AG04449 (cell line): ENCODE results near the gene PAK5.

Experiments used
- CTCF ChIA-PET: fragments of 350-600 bp; formaldehyde crosslinking; extraction: SDS; loops from one replicate; lab custom pipeline; 2021; ENCODE audit warnings: antibody characterized with exemption; lab: Yijun Ruan, JAX
- POLR2A ChIA-PET: fragments of 400-600, 350-600 bp; formaldehyde crosslinking; extraction: SDS; loops from one replicate; lab custom pipeline; 2020; ENCODE audit warnings: antibody characterized with exemption, inconsistent platforms; lab: Yijun Ruan, JAX
- DNase-seq: peaks from one replicate; pipeline ENCODE4 v3.0.0-alpha.2; 2010; ENCODE audit warnings: low read depth, low spot score
- H3K4me3 ChIP-seq: 2 replicates; pipeline ENCODE4 v1.5.1; 2011; ENCODE audit warnings: low read depth, mild to moderate bottlenecking, control low read depth, low read length
- TF ChIP-seq, protein P1 (sequence below): IDR thresholded peaks from one replicate; pipeline ENCODE4 v1.5.1; 2011; ENCODE audit warnings: mild to moderate bottlenecking, moderate library complexity, low read length, control low read depth, inconsistent platforms; ENCODE audit not compliant: insufficient read depth; ENCODE audit errors: missing control alignments

The PAK5 gene

GRCh38 chr20:9578594-9578993, 260.3 kb downstream of the PAK5 start:
- no peak for DNase-seq
- CTCF ChIA-PET = no interaction called here
- H3K4me3 ChIP-seq = no peak overlapping the region
- POLR2A ChIA-PET = no interaction called here
- TF ChIP-seq, protein P1, sequence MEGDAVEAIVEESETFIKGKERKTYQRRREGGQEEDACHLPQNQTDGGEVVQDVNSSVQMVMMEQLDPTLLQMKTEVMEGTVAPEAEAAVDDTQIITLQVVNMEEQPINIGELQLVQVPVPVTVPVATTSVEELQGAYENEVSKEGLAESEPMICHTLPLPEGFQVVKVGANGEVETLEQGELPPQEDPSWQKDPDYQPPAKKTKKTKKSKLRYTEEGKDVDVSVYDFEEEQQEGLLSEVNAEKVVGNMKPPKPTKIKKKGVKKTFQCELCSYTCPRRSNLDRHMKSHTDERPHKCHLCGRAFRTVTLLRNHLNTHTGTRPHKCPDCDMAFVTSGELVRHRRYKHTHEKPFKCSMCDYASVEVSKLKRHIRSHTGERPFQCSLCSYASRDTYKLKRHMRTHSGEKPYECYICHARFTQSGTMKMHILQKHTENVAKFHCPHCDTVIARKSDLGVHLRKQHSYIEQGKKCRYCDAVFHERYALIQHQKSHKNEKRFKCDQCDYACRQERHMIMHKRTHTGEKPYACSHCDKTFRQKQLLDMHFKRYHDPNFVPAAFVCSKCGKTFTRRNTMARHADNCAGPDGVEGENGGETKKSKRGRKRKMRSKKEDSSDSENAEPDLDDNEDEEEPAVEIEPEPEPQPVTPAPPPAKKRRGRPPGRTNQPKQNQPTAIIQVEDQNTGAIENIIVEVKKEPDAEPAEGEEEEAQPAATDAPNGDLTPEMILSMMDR = no peak

- no peak for DNase-seq
- CTCF ChIA-PET = no interaction called here
- no peak overlapping the region for H3K4me3 ChIP-seq
- POLR2A ChIA-PET = no interaction called here
- TF ChIP-seq, protein P1 = no peak
These were observed 261.5 kb downstream of the PAK5 start for GRCh38 chr20:9577397-9577796.

GRCh38 chr20:9576695-9577094, 262.2 kb downstream of the PAK5 start:
- POLR2A ChIA-PET = interaction anchor here (0.6 kb wide), 1 partner anchor 285 kb away, joined by 4 read pairs; no protein-coding TSS in a partner anchor
- no peak for DNase-seq
- CTCF ChIA-PET = no interaction called here
- TF ChIP-seq, protein P1 = no peak
- no peak overlapping the region for H3K4me3 ChIP-seq

- ChIA-PET CTCF (no interaction called here), POLR2A (no interaction called here)
- TF ChIP-seq, protein P1 = no peak
- H3K4me3 ChIP-seq = no peak overlapping the region
- DNase-seq = no peak
These were observed 263.0 kb downstream of the PAK5 start for GRCh38 chr20:9575836-9576235.

DNA sequence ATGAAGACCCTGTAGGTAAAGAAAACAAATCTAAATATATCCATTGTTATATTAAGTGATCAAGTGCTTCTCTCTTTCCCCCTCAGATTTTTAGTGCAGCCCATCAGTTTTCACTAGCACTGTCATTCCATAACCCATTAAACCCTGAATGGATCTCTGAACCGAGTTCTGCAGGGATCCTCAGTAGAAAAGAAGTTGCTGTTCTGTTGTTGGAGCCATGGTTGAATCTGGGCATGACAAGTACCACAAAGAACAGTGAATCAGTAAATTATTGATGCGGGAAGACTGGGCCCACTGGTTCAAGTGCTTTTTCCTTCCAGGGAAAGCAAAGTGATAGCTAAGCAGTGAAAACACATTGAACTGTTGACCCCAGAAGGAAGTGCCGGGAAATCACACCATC, 264.1 kb downstream of the PAK5 start:
- POLR2A ChIA-PET = no interaction called here
- CTCF ChIA-PET = no interaction called here
- DNase-seq = no peak
- no peak overlapping the region for H3K4me3 ChIP-seq
- TF ChIP-seq, protein P1 = no peak

GRCh38 chr20:9574181-9574580, 264.7 kb downstream of the PAK5 start:
- ChIA-PET CTCF (no interaction called here), POLR2A (no interaction called here)

More at GRCh38 chr20:9574181-9574580, 264.7 kb downstream of the PAK5 start:
- no peak for DNase-seq
- H3K4me3 ChIP-seq = no peak overlapping the region
- TF ChIP-seq, protein P1 = no peak
